Fibroblast of skin of left quadriceps (primary cell): ENCODE results near the gene SLC34A2.
"Not testable (repeated sequence)": the region's sequence is repeated elsewhere in the genome, so short reads cannot be mapped to it uniquely, and the experiment has no call there.

Source experiments
- DNase-seq, 2 experiments: peaks; one replicate each; pipeline ENCODE4 v3.0.0-alpha.2; 2013; ENCODE audit warnings: low read depth in 2 of 2

Gene SLC34A2

GRCh38 chr4:25654971-25655963 lies at the start of gene SLC34A2:
TSS of gene SLC34A2 (plus strand) at chr4:25655851. CDS start at chr4:25662501, 6,650 bp downstream.
- no peak for DNase-seq

GRCh38 chr4:25608644-25609043 lies 47.0 kb upstream of the SLC34A2 start:
- no peak for DNase-seq

DNA sequence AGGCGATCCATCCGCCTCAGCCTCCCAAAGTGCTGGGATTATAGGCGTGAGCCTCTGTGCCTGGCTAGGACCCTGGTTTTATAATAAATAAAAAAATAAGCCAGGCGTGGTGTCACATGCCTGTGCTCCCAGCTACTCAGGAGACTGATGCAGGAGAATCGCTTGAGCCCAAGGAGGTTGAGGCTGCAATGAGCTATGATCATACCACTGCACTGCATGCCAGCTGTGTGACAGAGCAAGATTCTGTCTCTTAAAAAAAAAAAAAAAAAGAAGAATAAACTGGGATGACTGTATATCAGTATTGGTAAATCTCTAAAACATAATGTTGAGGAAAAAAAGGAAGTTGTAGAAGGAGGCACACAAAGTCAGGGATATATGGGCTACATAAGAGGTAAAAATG lies 45.7 kb upstream of the SLC34A2 start:
- DNase-seq: no peak

GRCh38 chr4:25613613-25614012 lies 42.0 kb upstream of the SLC34A2 start:
- not testable (repeated sequence) for DNase-seq

DNA sequence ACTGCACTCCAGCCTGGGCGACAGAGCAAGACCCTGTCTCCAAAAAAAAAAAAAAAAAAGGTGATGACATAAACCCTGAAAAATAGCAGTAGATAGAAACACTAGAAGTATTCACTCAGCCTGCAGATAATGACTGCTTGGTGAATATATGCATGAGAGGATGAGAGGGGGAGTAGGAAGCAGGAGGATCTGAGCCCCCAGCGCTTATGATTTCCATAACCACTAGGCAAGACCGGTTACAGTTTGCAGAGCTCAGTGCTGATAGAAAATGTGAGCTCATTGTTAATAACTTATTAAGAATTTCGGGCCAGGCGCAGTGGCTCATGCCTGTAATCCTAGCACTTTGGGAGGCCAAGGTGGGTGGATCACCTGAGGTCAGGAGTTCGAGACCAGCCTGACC lies 40.8 kb upstream of the SLC34A2 start:
- no peak for DNase-seq

- DNase-seq: no peak
Observed at GRCh38 chr4:25621027-25621930, 34.4 kb upstream of the SLC34A2 start.

DNA sequence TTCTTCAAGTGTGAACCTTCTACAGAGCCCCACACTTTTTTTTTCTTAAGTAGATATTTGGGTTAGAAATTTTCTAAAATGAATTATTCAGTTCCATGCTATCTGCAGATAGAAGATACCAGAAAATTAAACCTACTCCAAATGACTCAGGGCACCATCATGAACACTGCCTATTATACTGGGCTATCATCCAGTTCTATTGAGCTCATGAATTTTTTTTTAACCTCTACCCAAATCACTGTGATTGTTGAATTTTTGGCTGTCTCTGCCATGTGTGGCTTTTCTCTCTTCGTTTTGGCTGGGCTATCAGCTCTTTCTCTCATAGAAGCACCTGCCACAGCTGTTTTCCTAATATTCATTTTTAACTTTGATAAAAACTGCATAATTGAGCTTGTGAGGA lies 31.0 kb upstream of the SLC34A2 start:
- DNase-seq: no peak

GRCh38 chr4:25628451-25628850 lies 27.2 kb upstream of the SLC34A2 start:
- DNase-seq: no peak

DNA sequence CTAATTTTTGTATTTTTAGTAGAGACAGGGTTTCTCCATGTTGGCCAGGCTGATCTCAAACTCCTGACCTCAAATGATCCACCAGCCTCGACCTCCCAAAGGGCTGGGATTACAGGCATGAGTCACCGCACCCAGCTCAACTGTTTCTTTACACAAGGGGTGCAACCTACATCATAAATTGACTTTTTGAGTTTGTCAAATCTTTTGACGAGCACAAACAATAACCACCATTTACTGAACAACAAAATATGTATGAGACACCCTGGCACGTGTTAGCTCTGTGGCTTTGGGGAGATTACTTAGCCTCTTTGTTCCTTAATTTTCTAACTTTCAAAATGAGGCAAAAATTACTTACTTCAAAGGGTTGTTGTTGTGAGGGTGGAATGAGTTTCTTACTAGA lies 23.5 kb upstream of the SLC34A2 start:
- no peak for DNase-seq

- no peak for DNase-seq
Observed at GRCh38 chr4:25633541-25633940, 22.1 kb upstream of the SLC34A2 start.

DNA sequence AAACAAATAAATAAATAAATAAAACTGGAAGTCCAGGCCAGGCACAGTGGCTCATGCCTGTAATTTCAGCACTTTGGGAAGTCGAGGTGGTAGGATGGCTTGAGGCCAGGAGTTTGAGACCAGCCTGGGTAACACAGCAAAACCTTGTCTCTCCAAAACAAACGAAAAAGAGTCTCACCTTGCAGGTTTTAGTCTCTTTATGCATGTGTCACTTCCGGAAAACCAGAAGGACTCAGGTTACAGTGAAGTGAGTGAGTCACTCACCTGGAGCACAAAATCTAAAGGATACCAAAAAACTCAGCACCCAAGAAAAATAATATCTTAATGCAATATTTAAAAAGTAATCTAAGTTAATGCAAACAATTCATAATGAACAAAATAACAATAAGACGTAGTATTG lies 20.1 kb upstream of the SLC34A2 start:
- no peak for DNase-seq

GRCh38 chr4:25637581-25638220 lies 17.9 kb upstream of the SLC34A2 start:
- no peak for DNase-seq

DNA sequence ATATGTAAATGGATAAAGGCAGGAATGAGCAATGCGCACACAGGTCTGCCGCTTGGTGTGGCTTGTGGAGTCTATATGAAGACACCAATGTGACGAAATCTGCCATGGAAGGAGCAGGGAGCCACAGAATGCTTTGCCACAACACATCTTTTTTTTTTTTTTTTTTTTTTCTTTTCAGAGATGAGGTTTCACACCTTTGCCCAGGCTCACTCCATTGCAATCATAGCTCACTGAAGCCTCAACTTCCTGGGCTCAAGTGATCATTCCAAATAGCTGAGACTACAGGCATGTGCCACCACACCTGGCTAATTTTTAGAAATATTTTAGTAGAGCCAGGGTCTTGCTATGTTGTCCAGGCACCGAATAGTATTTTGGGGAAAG lies 17.4 kb upstream of the SLC34A2 start:
- DNase-seq: no peak

GRCh38 chr4:25638806-25639205 lies 16.8 kb upstream of the SLC34A2 start:
- DNase-seq: no peak

DNA sequence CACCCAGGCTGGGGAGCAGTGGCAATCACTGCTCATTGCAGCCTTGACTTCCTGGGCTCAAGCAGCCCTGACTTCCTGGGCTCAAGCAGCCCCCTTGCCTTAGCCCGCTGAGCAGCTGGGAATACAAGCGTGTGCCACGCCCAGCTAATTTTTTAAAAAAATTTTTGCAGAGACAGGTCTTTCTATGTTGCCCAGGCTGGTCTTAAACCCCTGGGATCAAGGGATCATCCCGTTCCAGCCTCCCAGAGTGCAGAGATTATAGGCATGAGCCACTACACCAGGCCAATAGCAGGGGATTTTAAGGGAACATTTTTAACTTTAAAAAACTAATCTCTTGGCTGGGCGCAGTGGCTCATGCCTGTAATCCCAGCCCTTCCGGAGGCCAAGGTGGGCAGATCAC lies 5.3 kb upstream of the SLC34A2 start:
- no peak for DNase-seq

GRCh38 chr4:25651682-25652081 lies 4.0 kb upstream of the SLC34A2 start:
- no peak for DNase-seq

DNA sequence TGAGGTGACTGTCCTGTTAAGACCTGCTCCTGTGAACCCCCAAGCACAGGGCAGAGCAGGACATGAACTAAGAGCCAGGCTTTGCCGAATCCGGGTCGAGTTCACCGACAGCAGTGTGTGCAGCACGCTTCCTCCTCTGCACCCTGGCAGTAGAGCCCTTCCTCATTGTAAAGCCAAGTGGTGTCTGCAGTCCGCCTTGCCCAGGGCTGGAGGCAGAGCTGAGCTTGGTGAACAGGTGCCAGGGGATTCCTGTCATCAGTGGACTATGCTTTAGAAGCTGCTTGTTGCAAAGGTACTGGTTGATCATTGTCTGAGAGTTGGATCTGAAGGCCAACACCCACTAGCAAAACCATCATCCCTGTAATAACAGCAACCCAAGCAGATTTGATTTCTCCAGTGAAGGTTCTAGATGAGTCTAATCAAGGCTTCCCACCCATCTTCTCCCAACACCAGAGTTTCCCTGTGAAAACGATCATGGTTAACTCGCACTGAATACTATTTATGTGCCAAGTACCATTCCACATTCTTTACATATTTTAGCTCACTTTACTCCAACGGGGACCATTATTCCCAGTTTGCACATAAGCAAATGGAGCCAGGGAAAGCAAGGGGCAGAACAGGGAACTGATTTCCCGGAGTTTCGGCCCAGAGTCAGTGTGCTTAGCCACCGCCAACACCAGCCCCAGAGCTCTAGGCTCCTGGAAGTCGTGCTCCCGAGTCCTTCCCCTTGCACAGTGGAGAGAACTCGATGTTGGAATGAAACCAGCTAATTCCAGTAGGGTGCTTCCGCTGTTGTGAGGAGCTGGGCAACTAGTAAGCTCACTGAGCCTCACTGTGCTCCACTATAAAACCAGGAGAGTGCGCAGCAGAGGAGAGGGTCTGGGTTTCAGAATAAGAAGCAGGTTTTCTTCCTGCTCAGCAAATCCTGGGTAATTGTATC lies 1.4 kb upstream of the SLC34A2 start:
- no peak for DNase-seq

DNA sequence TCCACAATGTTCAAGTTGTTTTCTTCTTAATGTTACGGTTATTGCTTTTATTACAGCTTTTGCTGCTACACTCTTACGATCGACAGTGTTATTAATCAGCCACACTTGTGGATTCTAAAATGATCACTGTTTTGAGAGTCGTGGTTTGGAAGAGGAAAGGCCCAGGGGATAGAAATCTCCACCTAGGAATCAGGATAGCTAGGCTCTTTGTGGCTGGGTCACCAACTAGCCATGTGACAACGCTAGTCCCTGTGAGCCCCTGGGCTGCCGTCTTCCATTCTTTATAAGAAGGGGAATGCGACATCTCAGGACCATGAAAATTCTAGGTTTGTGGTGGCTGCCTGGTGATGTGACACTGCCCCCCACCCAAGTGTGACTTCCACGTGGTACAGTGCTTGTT lies 380 bp downstream of the SLC34A2 start:
- no peak for DNase-seq

DNA sequence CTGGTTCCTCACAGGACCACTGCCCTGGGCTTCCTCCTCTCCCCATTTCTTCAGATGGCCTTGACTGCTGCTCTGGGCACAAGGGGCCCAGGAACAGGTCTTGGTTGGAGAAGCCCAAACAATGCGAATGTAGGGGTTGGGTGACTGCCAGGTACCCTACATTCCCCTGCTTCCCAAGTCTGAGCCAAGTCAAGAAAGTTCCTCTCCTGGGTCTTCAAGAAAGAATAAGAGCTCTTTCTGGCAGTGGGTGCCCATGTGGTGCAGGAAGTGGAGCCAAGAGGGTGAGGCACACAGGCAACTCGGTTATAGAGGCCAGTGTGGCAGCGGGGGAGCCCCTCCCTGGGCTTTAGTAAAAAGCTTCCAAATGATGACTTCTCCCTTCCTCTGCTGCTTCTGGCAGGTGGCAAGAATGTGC lies 2.7 kb downstream of the SLC34A2 start:
- DNase-seq: no peak

DNA sequence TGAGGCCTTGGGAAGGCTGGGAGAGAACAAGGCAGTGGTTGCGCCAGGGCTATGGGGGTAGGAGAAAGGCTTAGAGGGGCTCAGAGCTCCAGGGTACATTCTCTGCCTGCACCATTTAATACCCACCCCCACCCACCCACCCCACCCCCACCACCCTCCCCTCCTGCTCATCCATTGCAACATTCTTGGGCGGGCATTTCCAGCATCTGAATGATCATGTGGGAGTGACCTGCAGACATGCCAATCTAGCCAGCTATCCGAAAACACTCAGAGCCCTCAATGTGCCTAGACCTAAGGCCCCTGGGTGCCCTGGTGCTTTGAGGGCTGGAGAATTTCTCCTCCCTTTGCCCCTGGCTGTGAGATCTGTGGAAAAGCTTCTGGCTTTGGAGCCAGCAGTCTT lies 3.1 kb downstream of the SLC34A2 start:
- DNase-seq: no peak

DNA sequence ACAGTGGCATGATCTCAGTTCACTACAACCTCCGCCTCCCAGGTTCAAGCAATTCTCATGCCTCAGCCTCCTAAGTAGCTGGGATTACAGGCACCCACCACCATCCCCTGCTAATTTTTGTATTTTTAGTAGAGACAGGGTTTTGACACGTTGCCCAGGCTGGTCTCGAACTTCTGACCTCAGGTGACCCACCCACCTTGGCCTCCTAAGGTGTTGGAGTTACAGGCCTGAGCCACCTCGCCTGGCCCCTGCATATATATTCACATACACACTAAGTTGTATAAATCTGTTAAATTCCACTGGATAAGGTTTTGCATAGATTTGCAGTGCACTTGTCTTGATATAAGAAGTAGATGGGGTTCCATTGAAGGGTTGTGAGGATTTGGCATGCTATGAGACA lies 5.8 kb downstream of the SLC34A2 start:
- not testable (repeated sequence) for DNase-seq
